IPS-NIHi11 (cell line): Measurements from ENCODE around the gene TPX2.
A peak's percentile ranks its signal among the peaks of the same experiment; 100 is the strongest.
"Not testable (repeated sequence)": the region's sequence is repeated elsewhere in the genome, so short reads cannot be mapped to it uniquely, and the experiment has no call there.

Experiments
- DNase-seq: peaks from one replicate; pipeline ENCODE4 v3.0.0; 2012; ENCODE audit warnings: mixed read lengths, low spot score

Gene TPX2

DNA sequence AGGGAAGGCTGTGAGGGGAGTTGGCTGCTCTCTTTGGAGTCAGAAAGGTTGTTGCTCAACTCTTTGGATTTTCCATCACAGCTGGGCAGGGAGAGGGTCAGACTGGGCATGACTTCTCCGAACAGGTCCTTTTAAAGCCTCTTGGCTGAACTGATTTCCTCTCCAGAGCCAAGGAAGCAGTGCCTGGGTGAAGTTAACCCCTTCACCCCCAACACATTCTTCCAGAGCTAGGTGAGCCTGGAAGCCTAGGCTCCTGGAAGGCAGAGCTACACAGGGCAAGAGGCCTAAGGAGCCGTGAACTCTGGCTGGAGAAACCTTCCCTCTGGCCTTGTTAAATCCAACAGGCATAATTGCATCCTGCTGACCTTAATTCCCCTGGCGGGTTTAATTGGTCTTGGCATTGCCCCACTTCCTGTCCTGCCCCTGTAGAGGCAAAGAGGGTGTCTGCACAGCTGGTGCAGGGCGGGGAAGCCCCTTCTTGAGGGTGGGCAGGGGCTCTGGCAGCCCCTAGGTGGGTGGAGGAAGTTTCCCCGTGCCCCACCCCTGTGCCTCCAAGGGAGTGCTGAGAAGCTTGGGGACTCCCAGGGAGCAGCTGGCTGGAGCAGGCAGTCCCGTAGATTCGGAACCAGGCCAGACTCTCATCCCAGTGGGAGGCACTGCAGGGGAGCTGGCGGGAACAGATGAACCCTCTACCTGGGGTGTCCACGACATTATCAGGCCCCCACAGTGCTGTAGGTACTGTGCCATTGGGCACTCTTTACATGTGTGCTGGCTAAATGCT lies 76.5 kb downstream of the TPX2 start:
- DNase-seq = peak; percentile 56

DNA sequence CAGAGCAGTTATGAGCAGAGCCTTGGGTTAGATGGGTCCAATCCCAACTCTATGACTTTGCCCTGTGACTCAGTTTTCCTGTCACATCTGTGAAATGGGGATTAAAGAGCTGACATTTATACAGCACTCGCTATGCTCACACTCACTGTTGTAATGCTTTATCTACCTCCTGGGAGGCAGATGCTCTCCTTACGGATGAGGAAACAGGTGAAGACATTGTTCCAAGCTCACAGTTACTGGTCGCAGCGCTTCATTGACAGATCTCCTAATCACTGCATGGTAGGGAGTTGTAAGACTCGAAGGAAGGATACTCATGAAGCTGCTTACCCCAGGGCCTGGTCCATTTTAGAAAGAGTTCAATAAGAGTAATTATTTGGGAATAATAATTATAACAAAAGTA lies 77.1 kb downstream of the TPX2 start:
- DNase-seq = no peak

DNA sequence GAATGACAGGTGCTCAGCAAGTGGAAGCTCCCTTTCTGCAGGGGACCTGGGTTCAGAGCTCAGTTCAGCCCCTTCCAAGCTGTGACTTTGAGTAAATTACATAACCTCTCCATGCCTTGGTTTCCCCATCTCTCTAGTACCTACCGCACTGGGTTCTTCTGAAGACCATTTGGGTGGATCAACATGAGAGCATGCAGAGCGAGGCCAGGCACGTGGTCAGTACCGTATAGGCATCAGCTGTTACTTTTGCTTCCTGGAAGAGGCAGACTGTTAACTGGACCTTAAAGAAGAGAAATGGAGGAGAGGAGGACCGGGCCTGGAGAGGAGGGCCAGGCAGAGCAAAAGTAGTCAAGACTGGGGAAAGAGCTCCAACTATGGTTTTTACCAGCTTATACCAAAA lies 78.4 kb downstream of the TPX2 start:
- DNase-seq = no peak

DNA sequence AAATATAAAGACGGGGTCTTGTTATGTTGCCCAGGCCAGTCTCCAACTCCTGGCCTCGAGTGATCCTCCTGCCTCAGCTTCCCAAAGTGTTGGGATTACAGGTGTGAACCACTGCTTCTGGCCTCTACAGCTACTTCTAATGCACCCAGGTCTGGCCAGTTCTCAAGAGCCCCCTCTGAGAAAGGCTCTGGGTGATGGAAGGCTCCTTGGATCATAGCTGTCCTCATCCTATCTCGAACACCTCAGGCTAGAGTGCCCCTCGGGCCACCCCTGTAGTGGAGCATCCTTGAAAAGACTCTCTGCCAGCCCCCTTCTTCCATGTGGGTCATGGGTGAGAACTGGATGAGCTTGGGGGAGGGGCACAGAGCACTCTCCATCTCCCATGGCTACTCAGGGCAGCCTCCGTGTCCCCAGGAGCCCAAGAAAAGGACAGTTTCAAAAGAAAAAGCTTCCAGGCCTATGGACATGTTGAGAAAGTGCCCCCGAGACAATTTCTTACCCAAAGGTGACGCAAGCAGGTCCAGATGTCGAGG lies 79.4 kb downstream of the TPX2 start:
- no peak for DNase-seq

DNA sequence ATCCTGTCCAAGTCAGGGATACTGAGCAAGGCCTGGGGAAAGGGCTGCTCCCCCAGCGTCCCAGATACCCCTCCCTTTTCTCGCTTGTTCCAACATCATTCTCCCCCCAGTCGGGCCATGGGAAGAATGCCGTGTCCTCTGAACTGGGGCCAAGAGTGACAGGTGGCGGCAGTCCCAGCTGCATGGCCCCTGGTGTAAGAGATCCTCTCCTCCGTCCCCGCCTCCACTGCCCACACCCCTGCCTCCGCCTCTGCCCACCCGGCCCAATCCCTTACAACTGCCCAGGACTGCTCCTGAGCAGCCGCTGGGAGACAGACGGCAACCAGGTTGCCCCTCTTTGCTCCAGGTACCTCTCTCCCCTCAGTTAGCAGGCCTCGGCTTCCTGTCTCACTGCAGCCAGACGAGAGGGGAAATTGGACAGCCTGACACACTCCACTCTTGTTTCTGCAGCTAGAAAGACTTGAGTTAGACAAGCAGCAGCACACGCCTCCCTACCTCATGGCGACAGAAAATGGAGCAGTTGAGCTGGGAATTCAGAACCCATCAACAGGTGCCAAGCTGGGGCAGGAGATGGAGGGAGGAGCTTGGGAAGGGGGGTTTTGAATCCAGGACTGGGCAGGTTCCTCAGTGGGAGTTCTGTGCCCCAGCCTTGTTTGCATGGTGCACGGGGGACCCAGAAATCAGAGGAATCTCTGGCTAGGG lies 80.1 kb downstream of the TPX2 start, which contains the start of gene MYLK2:
MYLK2 (plus strand) TSS at position 274 of the 702 bp plus-strand sequence; CDS start at position 499, 225 bp downstream.
- DNase-seq = no peak

DNA sequence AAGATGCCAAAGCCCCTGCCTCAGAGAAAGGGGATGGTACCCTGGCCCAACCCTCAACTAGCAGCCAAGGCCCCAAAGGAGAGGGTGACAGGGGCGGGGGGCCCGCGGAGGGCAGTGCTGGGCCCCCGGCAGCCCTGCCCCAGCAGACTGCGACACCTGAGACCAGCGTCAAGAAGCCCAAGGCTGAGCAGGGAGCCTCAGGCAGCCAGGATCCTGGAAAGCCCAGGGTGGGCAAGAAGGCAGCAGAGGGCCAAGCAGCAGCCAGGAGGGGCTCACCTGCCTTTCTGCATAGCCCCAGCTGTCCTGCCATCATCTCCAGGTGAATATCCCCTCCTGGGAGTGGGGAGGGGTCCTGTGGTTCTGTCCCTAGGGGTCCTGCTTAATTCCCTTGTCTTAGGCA lies 81.1 kb downstream of the TPX2 start:
- DNase-seq = no peak

DNA sequence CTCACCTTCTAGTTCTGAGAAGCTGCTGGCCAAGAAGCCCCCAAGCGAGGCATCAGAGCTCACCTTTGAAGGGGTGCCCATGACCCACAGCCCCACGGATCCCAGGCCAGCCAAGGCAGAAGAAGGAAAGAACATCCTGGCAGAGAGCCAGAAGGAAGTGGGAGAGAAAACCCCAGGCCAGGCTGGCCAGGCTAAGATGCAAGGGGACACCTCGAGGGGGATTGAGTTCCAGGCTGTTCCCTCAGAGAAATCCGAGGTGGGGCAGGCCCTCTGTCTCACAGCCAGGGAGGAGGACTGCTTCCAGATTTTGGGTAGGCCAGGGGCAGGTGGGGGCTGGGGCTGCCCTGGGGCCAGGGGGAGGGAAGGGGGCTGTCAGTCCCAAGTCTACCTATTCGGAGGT lies 82.3 kb downstream of the TPX2 start:
- DNase-seq = no peak

DNA sequence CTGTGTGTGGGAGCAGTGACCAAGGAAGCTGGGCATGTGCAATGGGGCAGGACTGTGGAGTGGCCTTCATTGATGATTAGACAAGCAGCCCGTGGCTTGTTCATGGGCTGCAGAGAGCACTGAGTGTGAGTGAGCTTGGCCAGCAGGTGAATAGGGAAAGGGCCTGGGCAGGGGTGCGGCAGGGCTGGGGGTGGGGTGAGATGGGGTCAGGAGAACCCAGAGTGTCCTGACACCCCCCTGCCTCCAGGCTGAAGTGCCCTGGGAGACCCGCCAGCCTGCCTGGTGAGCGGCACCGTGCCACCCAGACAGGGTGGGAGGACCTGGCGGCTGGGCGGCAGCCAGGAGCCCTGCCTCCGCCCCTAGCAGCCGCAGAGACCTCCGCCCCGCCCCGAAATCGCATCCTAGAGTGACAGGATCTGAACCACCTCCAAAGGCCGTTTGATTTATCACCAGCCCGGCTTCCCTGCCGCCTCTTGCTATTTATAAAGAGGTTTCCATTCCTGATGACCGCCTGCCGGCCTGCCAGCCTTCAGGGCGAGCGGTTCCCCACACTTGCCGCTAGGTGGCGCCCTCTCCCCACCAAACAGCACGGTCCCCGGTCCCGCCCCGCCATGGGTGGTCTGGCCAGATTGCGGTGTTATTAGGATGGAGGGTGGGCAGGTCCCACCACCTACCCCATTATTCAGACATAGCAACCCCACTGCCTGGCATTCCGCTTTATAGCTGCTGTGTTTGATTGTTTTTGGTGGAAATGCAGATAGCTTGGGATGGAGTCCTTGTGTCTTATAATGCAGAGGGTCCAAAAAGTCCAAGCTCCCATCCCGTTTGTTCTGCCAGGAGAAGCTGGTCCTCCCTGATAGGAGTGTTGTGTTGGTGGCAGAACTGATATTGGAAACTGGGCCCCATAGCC lies 83.6 kb downstream of the TPX2 start:
- DNase-seq = peak; percentile 96

DNA sequence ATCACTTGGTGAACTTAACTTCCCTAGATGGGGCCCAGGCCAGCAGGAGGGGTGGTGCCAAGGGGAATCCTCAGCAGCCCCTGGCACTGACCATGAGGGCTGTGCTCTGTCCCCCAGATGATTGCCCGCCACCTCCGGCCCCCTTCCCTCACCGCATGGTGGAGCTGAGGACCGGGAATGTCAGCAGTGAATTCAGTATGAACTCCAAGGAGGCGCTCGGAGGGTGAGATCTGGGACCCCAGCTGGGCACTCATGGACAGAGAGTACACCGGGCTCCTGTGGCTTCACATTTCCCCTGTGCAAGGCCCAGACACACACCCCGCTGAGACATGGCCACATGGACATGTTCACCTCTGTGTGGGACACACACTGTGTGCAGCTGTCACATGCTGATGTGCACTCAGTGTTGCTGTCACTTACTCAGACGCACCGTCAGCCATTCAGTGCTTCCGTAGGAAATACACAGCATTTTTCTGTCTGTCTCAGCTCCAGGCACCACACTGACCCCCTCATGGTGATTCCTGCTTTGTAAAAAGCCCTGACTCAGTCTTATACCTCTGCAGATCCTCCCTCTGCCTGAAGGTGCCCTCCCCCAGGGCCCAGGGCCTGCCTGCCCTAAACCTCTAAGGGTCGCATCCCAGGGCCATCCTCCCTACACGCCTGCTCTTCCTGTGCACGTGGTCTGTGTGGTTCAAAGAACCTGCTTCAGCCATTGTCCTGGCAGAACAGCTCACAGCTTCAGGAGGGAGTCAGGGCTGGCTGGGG lies 84.5 kb downstream of the TPX2 start:
- DNase-seq = no peak

DNA sequence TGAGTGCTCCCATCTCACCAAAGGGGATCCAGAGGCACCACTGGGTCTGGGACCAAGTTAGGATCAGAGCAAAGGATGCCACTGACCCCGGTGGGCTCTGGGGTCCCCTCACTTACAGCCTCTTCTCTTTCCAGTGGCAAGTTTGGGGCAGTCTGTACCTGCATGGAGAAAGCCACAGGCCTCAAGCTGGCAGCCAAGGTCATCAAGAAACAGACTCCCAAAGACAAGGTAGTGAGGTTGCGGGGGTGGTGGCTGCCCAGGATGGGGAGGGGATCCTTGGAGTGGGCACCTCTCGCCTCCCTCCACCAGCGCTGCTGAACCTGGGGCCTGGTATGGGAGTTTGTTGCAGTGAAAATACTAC lies 85.0 kb downstream of the TPX2 start:
- DNase-seq = no peak

DNA sequence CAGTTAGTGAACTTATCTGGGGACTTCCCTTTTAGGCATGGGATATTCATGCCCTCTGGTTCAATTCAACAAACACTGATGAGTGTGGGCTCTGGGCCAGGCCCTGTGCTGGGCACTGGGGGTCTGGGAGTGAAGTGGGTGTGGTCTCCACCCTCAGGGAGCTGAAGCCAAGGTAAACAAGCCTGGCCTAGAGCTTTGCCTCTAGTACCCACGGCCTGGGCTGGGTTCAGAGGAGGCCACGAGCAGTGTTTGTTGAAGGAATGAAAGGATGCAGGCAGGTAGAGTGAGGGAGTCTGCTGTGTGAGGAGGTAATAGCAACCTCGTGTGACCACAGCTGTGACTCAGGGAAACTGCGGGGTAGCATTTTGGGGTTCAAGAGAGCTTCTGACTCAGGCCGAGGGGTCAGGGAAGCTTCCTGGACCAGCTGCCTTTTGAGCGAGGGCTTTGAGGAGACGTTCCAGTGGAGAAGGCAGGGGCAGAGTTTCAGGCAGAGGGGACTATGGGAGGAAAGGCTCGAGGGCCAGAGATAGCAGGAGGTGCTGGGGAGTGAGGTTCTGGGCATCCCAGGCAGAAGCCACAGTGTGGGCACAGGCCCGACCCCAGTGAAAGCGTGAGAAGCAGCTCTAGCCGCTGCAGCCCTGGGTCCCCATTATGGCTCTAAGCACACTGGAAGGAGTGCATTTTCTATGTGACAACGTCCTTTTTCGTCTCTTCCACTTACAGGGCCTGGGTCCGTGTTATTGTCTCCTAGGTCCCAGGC lies 85.6 kb downstream of the TPX2 start:
- DNase-seq = no peak

DNA sequence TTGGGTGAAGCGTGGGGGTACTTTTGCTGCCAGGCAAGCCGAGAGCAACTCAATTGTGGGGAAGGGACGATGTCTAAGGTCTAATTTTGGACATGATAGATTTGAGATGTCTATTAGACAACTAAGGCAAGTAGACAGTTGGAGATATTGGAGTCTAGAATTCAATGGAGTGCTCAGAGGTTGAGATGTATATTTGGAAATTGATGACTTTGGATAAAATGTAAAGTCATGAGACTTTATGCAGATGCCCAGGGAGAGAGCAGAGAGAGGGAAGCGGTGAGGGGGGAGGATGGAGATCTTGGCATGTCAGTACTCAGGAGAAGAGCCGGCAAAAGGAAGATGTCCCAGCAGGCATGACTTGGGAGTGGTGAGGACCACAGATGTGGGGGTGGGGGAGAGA lies 87.0 kb downstream of the TPX2 start:
- no peak for DNase-seq

DNA sequence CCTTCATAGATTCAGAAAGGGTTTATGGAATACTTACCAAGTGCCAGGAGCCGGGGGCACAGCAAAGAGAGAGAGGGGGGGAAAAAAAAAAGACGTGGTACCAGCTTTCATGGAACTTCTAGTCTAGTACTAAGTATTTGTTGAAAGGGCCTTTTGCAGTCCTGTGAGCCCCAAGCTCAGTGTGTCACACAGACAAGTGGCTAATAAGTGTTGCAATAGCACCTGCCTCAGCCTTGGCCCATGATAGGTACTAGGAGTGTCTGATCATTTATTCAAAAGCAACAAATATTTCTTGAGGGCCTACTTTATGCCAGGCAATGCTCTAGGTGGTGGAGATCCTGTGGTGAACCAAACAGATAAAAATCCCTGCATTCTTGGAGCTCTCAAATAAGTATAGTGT lies 88.0 kb downstream of the TPX2 start:
- no peak for DNase-seq

DNA sequence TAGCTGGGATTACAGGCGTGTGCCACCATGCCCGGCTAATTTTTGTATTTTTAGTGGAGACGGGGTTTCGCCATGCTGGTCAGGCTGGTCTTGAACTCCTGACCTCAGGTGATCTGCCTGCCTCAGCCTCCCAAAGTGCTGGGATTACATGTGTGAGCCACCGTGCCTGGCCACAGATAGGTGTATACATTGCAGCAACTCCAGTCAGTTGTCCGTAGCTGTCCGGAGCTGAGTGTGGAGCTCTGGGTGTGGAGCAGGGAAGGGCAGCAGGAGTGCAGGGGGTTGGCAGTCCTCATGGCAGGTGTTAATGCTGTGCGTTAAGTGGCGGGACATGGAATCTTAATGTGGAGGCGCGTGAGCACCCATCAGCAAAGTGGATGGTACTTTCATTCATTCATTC lies 88.9 kb downstream of the TPX2 start:
- DNase-seq = not testable (repeated sequence)

DNA sequence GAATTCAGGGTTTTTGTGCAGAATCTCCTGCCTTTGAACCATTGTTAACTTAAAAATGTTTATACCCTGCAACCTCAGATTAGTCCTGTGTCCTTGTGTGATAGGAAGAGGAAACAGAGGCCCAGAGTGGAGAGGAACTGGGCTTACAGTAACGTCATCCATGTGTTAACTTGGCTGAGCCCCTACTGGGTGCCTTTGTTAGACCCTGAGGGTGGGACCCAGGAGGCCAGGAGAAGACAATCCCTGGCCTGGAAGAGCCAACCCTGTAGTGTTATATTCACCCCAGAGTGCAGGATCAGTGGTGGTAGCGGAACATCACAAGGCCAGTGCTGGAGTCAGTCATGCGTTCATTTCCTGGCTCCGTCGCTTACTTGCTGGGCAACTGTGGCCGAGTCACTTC lies 90.6 kb downstream of the TPX2 start:
- DNase-seq = no peak

DNA sequence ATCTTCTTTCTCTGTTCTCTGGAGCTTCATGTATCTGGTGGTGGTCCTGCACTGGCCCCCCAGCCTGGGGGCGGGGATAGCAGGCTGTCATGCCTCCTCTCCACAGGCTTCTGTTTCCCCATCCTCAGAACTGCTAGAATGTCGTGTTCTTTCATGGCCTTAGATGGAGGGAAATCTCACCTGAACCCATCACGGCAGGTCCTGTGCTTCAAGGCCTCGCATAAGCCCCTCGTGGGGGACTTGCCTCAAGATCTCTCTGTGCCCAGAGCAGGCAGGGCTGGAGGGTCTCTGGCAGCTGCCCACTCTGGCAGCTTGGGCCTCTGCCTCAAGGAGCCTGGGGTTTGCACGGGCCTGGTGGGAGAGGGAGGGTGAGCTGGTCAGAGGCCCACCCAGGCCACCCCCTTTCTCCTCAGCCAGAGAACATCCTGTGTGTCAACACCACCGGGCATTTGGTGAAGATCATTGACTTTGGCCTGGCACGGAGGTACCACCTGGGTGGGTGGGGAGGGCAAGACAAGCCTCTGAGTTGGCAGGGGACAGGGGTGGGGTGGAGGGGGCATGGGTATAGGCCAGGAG lies 91.4 kb downstream of the TPX2 start:
- no peak for DNase-seq

DNA sequence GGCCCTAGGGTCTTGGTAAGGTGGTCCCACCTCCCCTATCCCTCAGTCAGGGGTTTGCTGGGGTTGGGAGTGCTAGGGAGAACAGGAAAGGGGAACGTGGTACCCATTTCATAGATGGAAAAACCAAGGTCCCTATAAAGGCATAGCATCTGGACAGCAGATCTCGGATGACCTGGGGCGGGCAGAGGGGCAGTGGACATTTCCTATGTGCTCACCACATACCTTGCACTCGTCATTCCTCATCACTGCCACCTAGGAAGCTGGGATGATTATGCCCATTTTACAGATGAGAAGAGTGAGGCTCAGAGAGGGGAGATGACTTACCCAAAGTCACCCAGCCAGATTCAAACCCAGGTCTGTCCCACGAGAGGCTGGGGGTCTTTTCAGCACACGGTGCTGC lies 92.1 kb downstream of the TPX2 start:
- no peak for DNase-seq

DNA sequence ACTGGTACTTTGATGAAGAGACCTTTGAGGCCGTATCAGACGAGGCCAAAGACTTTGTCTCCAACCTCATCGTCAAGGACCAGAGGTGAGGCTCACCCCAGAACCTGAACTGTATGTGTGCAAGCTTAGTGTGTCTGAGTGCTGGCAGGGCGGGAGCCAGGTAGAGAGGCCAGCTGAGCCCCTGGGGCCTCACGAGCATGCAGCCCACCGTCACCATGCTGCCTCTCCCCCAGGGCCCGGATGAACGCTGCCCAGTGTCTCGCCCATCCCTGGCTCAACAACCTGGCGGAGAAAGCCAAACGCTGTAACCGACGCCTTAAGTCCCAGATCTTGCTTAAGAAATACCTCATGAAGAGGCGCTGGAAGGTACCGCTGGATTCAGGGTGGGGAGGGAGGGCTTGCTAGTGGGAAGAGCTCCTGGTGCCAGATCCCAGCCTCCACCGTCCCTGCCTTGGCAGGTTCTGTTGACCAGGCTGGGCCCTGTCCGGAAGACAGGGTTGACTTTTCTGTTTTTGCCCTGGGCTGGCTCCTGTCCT lies 92.7 kb downstream of the TPX2 start:
- DNase-seq = no peak

DNA sequence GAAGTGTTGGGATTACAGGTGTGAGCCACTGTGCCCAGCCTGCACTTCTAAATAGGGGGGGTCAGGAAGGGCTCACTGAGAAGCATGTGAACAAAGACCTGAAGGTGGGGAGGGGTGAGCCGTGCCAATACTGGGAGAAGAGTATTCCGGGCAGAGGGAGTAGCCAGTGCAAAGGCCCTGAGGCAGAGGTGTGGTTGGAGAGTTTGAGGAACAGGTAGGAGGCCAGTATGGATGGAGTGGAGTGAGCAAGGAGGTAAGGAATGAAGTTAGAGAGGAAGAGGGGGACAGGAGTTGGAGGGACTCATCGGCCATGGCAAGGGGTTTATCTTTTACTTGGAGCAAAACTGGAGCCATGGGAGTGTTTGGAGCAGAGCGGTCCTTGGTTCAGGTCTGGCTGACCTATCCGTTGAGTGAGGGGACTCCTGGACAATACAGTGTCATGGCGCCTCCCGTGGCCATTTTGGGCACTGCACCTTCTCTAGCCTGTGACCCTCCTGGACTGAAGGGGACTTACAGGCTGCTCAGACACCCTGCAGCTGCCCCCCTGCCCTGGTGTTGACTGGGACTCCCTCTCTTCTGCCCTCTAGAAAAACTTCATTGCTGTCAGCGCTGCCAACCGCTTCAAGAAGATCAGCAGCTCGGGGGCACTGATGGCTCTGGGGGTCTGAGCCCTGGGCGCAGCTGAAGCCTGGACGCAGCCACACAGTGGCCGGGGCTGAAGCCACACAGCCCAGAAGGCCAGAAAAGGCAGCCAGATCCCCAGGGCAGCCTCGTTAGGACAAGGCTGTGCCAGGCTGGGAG lies 94.2 kb downstream of the TPX2 start:
- peak; percentile 92 for DNase-seq
